GM18505 (cell line): ENCODE results near the gene ZBTB45.
"Not testable (repeated sequence)": the region's sequence is repeated elsewhere in the genome, so short reads cannot be mapped to it uniquely, and the experiment has no call there.

Source experiments
- ATAC-seq: cut with Tn5 transposase; IDR thresholded peaks from one replicate; pipeline ENCODE4 v1.9.1; 2021; ENCODE audit not compliant: unreplicated experiment
- POLR2A ChIP-seq: IDR thresholded peaks from 4 replicates; pipeline ENCODE4 v1.6.1; 2011; ENCODE audit warnings: borderline replicate concordance; ENCODE audit not compliant: insufficient read depth, insufficient read length; ENCODE audit errors: extremely low read depth

Gene ZBTB45

DNA sequence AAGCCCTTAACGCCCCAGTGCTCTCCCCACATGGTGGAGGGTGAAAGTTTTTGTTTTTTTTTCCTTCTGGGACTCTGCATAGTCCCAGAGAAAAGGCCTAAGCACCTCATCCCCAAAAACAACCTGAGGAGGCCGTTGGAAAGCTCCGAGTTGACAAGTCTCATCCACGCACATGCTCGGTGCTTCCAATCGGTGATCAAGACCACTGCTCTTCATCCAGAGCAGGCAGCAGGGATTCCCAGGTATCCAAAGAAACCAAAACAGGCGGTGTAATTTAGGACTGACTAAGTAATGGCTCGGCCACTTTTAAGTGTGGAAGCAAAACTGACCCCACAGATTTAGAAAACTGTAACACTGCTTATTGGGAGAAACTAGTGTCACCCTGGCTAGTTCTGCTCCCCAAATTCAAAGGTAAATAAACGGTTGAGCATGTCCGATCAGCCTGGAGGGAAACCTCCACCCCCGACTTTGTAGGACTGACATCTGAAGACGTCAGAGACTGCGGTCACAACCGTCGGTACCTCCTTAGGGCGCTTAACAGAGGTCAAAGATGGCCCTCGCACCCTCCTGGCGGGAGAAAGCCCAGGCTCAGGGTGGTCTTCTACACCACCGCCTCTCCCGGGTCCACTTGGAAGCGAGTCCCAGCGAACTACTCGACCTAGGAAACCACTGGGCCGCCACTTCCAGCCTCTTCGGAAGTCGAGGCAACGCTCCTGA, 44.5 kb downstream of the ZBTB45 start:
- no peak for TF ChIP-seq POLR2A
- peak; percentile 1 for ATAC-seq

DNA sequence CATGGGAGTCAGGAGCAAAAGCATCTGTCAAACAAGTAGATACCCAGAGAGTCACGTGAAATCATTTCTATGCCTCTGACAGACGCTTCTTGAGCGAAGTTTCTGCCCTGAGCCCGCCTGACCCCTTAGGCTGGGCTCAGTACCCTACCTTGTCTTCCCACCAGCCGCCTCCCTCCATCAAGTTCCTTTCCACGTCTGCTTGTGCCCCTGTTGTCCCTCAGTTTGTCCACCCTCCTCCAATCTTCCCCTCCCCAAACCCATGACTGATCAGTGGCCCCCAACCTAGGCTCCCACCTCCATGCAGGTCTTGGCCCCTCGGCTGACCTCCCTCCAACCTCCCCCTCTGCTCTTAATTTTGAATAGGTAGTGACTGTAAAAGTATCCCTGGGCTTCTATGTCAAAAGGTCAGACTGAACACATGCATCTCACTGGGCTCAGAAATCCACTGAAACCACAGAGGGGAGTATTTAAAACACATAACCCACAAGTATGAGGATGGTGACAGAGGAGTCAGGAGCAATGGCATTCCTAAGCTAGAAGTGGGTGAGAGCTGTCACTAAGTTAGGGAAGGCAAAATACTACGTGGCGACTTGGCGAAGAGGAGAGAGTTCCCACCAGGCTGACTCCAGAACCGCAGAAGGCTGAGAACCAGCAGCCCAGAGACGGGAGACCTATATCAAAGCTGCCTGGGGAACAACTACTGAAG, 45.2 kb downstream of the ZBTB45 start:
- TF ChIP-seq POLR2A = no peak
- ATAC-seq = no peak

DNA sequence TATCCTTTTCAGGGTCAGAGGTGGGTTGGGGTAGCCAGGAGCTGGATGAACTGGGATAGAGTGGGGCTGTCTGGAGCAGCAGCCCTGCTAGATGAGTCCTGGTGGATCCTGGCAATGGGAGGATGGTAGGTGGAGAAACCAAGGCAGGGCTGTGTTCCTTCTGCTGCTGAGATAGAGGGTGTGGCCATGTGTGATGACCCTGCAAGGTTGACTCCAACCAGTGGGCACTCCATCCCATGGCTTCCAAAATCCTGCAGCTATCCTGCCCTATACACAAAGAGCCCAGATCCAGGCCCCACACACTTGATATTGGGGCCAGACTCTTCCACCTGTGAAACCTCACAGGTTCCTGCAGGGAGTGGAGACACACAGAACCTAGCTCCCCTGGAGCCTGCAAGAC, 45.8 kb downstream of the ZBTB45 start:
- peak; percentile 7 for TF ChIP-seq POLR2A
- ATAC-seq = no peak

DNA sequence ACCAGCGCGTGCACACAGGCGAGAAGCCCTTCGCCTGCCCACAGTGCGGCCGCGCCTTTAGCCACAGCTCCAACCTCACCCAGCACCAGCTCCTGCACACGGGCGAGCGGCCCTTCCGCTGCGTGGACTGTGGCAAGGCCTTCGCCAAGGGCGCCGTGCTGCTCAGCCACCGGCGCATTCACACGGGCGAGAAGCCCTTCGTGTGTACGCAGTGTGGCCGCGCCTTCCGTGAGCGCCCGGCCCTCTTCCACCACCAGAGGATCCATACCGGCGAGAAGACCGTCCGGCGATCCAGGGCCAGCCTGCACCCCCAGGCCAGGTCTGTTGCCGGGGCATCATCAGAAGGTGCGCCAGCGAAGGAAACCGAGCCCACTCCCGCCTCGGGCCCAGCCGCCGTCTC, 47.9 kb downstream of the ZBTB45 start:
- ATAC-seq = no peak
- no peak for TF ChIP-seq POLR2A

DNA sequence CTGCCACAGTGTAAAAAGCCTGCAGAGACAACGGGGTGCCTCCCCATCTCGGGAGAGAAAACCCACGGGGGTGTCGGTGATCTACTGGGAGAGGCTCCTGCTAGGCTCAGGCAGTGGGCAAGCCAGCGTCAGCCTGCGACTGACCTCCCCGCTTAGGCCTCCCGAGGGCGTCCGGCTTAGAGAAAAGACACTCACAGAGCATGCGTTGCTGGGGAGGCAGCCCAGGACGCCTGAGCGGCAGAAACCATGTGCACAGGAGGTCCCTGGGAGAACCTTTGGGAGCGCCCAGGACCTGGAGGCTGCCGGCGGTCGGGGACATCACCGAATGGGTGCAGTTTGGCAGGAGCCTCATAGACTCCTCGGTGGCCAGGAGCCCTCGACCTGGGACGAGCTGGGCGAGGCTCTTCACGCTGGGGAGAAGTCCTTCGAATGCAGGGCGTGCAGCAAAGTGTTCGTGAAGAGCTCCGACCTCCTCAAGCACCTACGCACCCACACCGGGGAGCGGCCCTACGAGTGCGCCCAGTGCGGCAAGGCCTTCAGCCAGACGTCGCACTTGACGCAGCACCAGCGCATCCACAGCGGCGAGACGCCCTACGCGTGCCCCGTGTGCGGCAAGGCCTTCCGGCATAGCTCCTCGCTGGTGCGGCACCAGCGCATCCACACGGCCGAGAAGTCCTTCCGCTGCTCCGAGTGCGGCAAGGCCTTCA, 48.6 kb downstream of the ZBTB45 start:
- not testable (repeated sequence) for ATAC-seq

DNA sequence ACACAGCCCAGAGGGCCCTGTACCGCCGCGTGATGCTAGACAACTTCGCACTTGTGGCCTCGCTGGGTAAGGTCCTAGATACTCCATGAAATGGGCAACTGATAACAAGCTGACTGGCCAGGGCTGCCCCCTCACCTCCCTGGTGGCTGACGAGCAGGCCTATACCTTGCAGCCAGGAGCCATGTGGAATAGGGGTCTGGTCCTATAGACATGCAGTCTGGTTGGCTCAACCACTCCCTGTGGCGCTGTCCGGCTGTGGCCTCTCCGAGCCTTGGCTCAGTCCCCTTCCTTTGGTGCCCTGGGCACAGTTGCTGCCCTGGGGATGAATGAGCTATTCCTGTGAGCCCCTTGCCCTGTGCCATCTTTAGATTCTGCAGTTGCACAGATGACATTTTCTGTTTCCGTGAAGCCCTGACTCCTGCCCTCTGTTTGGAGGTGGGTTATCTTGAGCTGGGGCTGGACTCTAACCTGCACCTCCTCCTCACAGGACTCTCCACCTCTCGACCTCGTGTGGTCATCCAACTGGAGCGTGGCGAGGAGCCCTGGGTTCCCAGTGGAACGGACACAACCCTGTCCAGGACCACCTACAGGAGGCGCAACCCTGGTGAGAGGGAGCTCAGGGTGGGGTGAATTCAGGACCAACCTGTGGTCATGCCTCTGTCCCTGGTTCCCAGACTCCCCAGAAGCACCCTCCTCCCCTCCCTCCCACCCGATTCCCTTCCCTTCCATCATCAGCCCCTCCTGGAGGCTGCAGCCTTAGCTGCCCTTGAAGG, 50.2 kb downstream of the ZBTB45 start:
- no peak for TF ChIP-seq POLR2A
- no peak for ATAC-seq

GRCh38 chr19:58468216-58468839, 51.3 kb downstream of the ZBTB45 start:
- no peak for ATAC-seq
- TF ChIP-seq POLR2A = no peak

GRCh38 chr19:58466760-58467589, 52.6 kb downstream of the ZBTB45 start, which contains the start of gene ZNF324:
Gene ZNF324, plus strand, starts transcription at chr19:58467080. Its CDS starts 2,106 bp downstream, at chr19:58469186.
- TF ChIP-seq POLR2A = peak; percentile 75
- ATAC-seq = peak; percentile 95

GRCh38 chr19:58466089-58466759, 53.4 kb downstream of the ZBTB45 start:
- peak; percentile 16 for ATAC-seq
- no peak for TF ChIP-seq POLR2A
